GM12891 (cell line): ENCODE data around the gene HSPA12B. TPM values are rescaled to one million over a fixed set of nuclear protein-coding genes. Genes with fewer than 3 reads are reported as not detected.

Experiments used
- DNase-seq: peaks from one replicate; pipeline ENCODE4 v3.0.0; 2011; ENCODE audit warnings: low spot score; ENCODE audit not compliant: insufficient read length
- FAIRE-seq: peaks from 2 replicates; lab custom pipeline; 2011; peaks lifted over from hg19 to GRCh38; lab: Jason Lieb, UNC
- PAX5 ChIP-seq: IDR thresholded peaks from 2 replicates; pipeline ENCODE4 v1.6.1; 2011; ENCODE audit warnings: low read length, moderate library complexity, mild to moderate bottlenecking; ENCODE audit not compliant: insufficient read depth, severe bottlenecking
- POLR2A ChIP-seq: IDR thresholded peaks from 2 replicates; pipeline ENCODE4 v1.6.1; 2011; ENCODE audit warnings: low read depth, low read length, control low read depth
- POLR2AphosphoS5 ChIP-seq: IDR thresholded peaks from 2 replicates; pipeline ENCODE4 v1.6.1; 2011; ENCODE audit warnings: low read depth, low read length, control low read depth
- POU2F2 ChIP-seq: IDR thresholded peaks from 2 replicates; pipeline ENCODE4 v1.6.1; 2011; ENCODE audit warnings: low read depth, mild to moderate bottlenecking, control low read depth, low read length, moderate library complexity
- SPI1 ChIP-seq: IDR thresholded peaks from 2 replicates; pipeline ENCODE4 v1.6.1; 2011; ENCODE audit warnings: low read depth, low read length, control low read depth
- TAF1 ChIP-seq: IDR thresholded peaks from 2 replicates; pipeline ENCODE4 v1.6.1; 2011; ENCODE audit warnings: low read depth, low read length, control low read depth
- polyA plus RNA-seq: library from polyadenylated mRNA; unstranded; fragments of >200 nt; gene quantifications from one replicate; pipeline ENCODE4 v1.2.1, GENCODE V29; 2012; ENCODE audit warnings: low read depth, missing spikeins, inconsistent platforms; ENCODE audit not compliant: missing spikeins

Gene HSPA12B
- 0.12 TPM for polyA plus RNA-seq

DNA sequence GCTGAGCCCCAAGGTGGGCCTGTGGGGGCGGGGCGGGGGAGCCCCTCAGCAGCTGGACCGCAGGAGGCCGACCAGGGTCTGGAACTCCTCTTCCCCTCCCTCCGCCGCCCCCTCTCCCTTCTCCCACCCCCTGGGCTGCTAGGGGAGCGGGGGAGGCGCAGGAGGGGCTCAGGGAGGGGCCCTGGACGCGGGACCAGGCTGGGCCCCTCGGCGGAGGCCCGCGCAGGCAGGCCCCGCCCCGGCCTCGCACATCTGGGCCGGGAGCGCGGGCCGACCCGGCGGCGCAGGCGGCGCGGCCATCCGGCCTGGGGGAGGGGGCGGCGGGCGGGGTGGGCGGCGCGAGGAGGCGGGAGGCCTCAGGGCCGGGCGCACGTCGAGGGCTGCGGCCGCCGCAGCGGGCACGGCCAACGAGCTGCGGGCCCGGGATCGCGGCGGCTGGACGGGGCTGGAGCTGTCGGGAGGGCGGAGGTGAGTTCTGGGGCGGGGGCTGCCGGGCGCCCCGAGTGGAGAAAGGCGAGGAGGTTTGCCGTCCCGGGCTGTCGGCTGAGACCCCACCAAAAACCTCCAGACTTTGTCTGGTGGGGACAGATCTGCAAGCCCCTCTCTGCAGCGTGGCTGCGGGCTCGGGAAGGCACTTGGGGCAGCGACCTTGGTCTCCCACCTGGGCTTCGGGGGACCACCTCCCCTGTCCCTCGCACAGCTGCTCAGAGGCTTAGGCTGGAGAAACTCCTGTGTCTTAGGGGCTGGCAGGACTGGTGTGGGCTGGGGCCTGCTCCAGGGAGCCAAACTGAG, at the start of gene HSPA12B:
Gene HSPA12B, plus strand, starts transcription at position 359 of the 792 bp plus-strand sequence. CDS start 5,990 bp downstream, outside the sequence.
- FAIRE-seq, result no peak
- DNase-seq, result no peak
- TF ChIP-seq TAF1, result no peak
- no peak for TF ChIP-seq POLR2A
- TF ChIP-seq SPI1, result no peak

- FAIRE-seq (no peak), DNase-seq (no peak)
- TF ChIP-seq POLR2AphosphoS5 (no peak), SPI1 (no peak), PAX5 (no peak), TAF1 (no peak), POU2F2 (no peak), POLR2A (no peak)
Measured at GRCh38 chr20:3685341-3685740, 47.1 kb upstream of the HSPA12B start.

GRCh38 chr20:3686421-3686820, 46.1 kb upstream of the HSPA12B start:
- DNase-seq, result no peak
- TF ChIP-seq POU2F2, result no peak
- no peak for TF ChIP-seq PAX5
- no peak for TF ChIP-seq TAF1
- no peak for TF ChIP-seq POLR2AphosphoS5
- no peak for TF ChIP-seq POLR2A
- no peak for TF ChIP-seq SPI1
- FAIRE-seq, result no peak

GRCh38 chr20:3686867-3687321, 45.6 kb upstream of the HSPA12B start:
- TF ChIP-seq POU2F2, result no peak
- no peak for TF ChIP-seq PAX5
- no peak for TF ChIP-seq SPI1
- TF ChIP-seq POLR2A, result no peak
- TF ChIP-seq TAF1, result no peak
- no peak for TF ChIP-seq POLR2AphosphoS5
- DNase-seq (no peak), FAIRE-seq (no peak)

DNA sequence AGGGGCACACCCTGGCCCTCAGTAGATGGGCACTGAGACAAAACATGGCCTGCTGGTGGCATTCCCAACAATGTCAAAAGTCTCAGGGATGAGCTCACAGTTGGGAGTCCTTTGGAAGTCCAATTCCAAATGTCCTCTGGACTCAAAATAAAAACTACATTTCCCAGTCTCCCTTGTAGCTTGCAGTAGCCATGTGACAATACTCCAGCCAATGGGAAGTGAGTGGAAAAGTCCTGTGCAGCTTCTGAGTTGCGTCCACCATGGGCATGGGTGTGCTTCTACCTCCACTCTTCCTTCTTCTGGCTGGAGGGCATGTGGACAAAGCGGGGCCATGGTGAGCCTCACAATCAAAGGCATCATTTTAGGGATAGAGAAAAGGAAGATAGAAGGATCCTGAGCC, 44.8 kb upstream of the HSPA12B start:
- TF ChIP-seq POLR2AphosphoS5 (no peak), SPI1 (no peak), TAF1 (no peak), POLR2A (no peak)
- DNase-seq (no peak), FAIRE-seq (no peak)

DNA sequence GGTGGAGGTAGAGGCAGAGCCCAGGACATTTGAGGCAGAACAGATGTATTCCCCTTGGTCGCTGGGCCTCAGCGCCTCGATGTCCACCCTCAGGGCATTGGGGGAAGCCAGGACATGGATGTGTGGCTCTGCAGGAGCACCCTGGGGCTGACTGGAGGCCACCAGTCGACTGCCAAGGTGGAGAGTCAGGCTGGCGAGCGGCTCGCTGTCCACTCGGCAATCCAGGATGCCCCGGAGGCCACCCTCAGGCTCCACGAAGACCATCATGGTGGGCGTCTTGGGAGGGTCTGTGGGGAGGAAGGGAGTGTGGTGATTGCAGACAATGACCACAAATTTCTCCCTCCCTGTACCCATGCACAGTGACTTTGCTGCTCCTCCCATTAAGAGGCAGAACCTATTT, 42.5 kb upstream of the HSPA12B start:
- no peak for FAIRE-seq
- TF ChIP-seq PAX5 (no peak), POLR2AphosphoS5 (no peak), POLR2A (no peak), TAF1 (no peak), SPI1 (no peak), POU2F2 (no peak)
- DNase-seq, result no peak

- FAIRE-seq, result no peak
Measured at GRCh38 chr20:3690413-3690812, 42.1 kb upstream of the HSPA12B start.

GRCh38 chr20:3691306-3691705, 41.2 kb upstream of the HSPA12B start:
- FAIRE-seq (no peak), DNase-seq (no peak)
- TF ChIP-seq POLR2A (no peak), POU2F2 (no peak), SPI1 (no peak), POLR2AphosphoS5 (no peak), TAF1 (no peak), PAX5 (no peak)

More at GRCh38 chr20:3690413-3690812, 42.1 kb upstream of the HSPA12B start:
- TF ChIP-seq SPI1 (no peak), POLR2A (no peak), POLR2AphosphoS5 (no peak), POU2F2 (no peak), PAX5 (no peak), TAF1 (no peak)
- DNase-seq, result no peak

DNA sequence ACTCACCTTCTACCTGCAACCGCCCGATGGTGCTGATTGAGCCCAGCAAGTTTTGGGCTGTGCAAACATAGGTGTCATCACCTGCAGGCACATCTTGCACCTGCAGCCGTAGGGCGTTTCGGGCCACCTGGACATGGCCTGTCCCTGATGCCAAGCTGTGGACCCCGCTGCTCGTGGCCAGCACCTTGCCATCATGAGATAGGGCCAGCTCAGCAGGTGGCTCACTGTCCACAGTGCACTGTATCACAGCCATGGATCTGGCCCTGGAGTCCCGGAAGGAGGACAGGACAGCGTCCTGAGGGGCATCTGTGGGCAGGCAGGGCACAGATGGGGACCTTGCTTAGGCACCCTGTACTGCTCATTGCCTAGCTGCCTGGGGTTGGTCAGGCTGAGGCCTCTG, 40.6 kb upstream of the HSPA12B start:
- TF ChIP-seq SPI1 (no peak), POU2F2 (no peak), POLR2AphosphoS5 (no peak), POLR2A (no peak), PAX5 (no peak), TAF1 (no peak)
- FAIRE-seq (no peak), DNase-seq (no peak)

DNA sequence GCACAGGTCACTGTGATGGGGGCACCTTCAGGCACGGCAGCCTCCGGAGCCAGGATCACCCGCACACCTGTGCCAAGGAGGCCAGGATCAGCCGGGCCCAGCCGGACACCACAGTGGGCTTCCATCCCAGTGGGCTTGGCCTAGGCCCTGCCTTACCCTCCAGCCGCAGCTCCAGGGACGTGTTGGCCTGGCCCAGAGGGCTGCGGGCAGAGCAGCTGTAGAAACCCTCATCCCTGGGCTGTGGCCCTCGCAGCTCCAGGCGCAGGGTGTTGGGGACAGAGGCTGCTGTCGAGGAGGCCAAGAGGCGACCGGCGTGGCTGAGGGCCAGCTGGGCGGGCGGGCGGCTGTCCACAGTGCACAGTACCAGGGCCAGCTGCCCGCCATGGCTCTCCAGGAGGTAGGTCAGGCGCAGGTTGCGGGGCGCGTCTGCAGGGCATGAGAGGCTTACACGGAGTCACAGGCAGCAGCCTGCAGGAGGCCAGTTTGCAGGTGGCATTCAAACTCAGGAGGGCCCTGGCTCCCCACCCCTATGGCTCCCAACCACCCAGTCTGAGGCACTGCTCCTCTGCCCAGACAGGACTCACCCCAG, 39.7 kb upstream of the HSPA12B start:
- DNase-seq (no peak), FAIRE-seq (no peak)
- TF ChIP-seq POLR2A, result no peak
